K562 (cell line): ENCODE results near the gene CEBPE. TPM values are rescaled to one million over a fixed set of nuclear protein-coding genes. Genes with fewer than 3 reads are reported as not detected.

Source experiments
- ATAC-seq: fragments of 200-7000 bp; cut with Tn5 transposase; 3 replicates; pipeline ENCODE4 v1.9.1; 2020; ENCODE audit warnings: moderate library complexity
- BruUV-seq: library from RNA; stranded (reverse); fragments of 400-500 nt; replicated peaks from 2 replicates; lab custom pipeline; 2021; lab: Mats Ljungman, UMichigan
- CTCF ChIA-PET: fragments of 300-600 bp; formaldehyde crosslinking; extraction: SDS; loops from one replicate; lab custom pipeline; 2021; ENCODE audit warnings: low intra/inter-chr PET ratio; lab: Yijun Ruan, JAX
- POLR2A ChIA-PET: fragments of 300-600, 350-650 bp; sonication (Branson Sonifier 250); formaldehyde crosslinking; extraction: SDS; loops from one replicate; lab custom pipeline; 2021; ENCODE audit warnings: antibody characterized with exemption, inconsistent platforms; lab: Yijun Ruan, JAX
- DNase-seq, 4 experiments: peaks; one replicate each; pipeline versions ENCODE4 v3.0.0 to v3.0.0-alpha.2; 2011 to 2018; ENCODE audit warnings: low spot score in 3 of 4, mixed read lengths in 3 of 4; ENCODE audit errors: extremely low read depth in 1 of 4
- FAIRE-seq: peaks from 2 replicates; lab custom pipeline; 2011; peaks lifted over from hg19 to GRCh38; lab: Jason Lieb, UNC
- H2AFZ ChIP-seq: 2 replicates; pipeline ENCODE4 v1.6.0; 2011; ENCODE audit warnings: low read depth, low read length, control low read depth, inconsistent platforms
- H3K27ac ChIP-seq: fragments of 200-600 bp; 3 replicates; pipeline ENCODE4 v1.8.0; 2011; ENCODE audit warnings: low read depth, mild to moderate bottlenecking, control low read depth, inconsistent platforms, low read length, moderate library complexity, mixed read lengths; ENCODE audit errors: extremely low read depth
- H3K27me3 ChIP-seq, 2 experiments: fragments of 300-600 bp in 1 of 2; 2 replicates in 1 of 2; 3 replicates in 1 of 2; pipeline versions ENCODE4 v1.6.0 to v1.8.0; 2011; ENCODE audit warnings: inconsistent platforms in 2 of 2, low read length in 2 of 2, mild to moderate bottlenecking in 1 of 2, mixed read lengths in 1 of 2, moderate library complexity in 1 of 2; ENCODE audit not compliant: control insufficient read depth in 2 of 2, insufficient read depth in 2 of 2
- H3K36me3 ChIP-seq: fragments of 300-600 bp; 3 replicates; pipeline ENCODE4 v1.8.0; 2011; ENCODE audit warnings: mild to moderate bottlenecking, low read length, inconsistent platforms; ENCODE audit not compliant: control insufficient read depth, insufficient read depth
- H3K4me1 ChIP-seq, 2 experiments: fragments of 200-600 bp in 1 of 2; replicated peaks in 1 of 2; 2 replicates in 1 of 2; 3 replicates in 1 of 2; pipeline versions ENCODE4 v1.5.1 to v1.8.0; 2011; ENCODE audit warnings: inconsistent platforms in 2 of 2, low read length in 2 of 2, mild to moderate bottlenecking in 1 of 2, mixed read lengths in 1 of 2, moderate library complexity in 1 of 2; ENCODE audit not compliant: control insufficient read depth in 2 of 2, insufficient read depth in 2 of 2
- H3K4me2 ChIP-seq: 2 replicates; pipeline ENCODE4 v1.6.1; 2011; ENCODE audit warnings: low read length, control low read depth, inconsistent platforms, mixed read lengths; ENCODE audit not compliant: insufficient read depth
- H3K4me3 ChIP-seq: fragments of 200-600 bp; sonication (generic), shearing (Covaris generic); 2 replicates; pipeline ENCODE4 v1.5.1; 2016; ENCODE audit warnings: control low read depth, inconsistent platforms
- H3K79me2 ChIP-seq: fragments of 200-600 bp; 3 replicates; pipeline ENCODE4 v1.8.0; 2011; ENCODE audit warnings: low read length, inconsistent platforms; ENCODE audit not compliant: control insufficient read depth, insufficient read depth
- H3K9ac ChIP-seq, 2 experiments: 2 replicates each; pipeline versions ENCODE4 v1.6.0 to v1.6.1; 2011; ENCODE audit warnings: low read depth in 2 of 2, low read length in 2 of 2, control low read depth in 1 of 2, inconsistent platforms in 1 of 2, mild to moderate bottlenecking in 1 of 2, mixed read lengths in 1 of 2; ENCODE audit not compliant: insufficient read depth in 1 of 2
- H3K9me1 ChIP-seq: one replicate; pipeline ENCODE4 v1.6.0; 2011; ENCODE audit warnings: inconsistent platforms, mild to moderate bottlenecking, low read length, moderate library complexity; ENCODE audit not compliant: control insufficient read depth, insufficient read depth
- H3K9me3 ChIP-seq: replicated peaks from 2 replicates; pipeline ENCODE4 v1.5.1; 2011; ENCODE audit warnings: low read depth, low read length, inconsistent platforms; ENCODE audit not compliant: control insufficient read depth, insufficient read depth
- H4K20me1 ChIP-seq: replicated peaks from 2 replicates; pipeline ENCODE4 v1.6.1; 2011; ENCODE audit warnings: low read length, inconsistent platforms, mixed read lengths; ENCODE audit not compliant: control insufficient read depth, insufficient read depth
- KDM5B ChIP-seq: fragments of 200-600 bp; sonication (generic); IDR thresholded peaks from 2 replicates; pipeline ENCODE4 v1.6.1; 2012; ENCODE audit warnings: low read depth, mild to moderate bottlenecking, moderate library complexity, low read length, control low read depth, inconsistent platforms; ENCODE audit not compliant: insufficient replicate concordance
- MXI1 ChIP-seq: IDR thresholded peaks from 2 replicates; pipeline ENCODE4 v1.6.1; 2011; ENCODE audit warnings: low read depth, mild to moderate bottlenecking, improper control_type of control experiment, low read length
- RFX7 ChIP-seq: fragments of 250-450 bp; sonication (Bioruptor Pico); IDR thresholded peaks from 2 replicates; pipeline ENCODE4 v1.5.1; 2021; ENCODE audit warnings: mild to moderate bottlenecking
- SMAD1 ChIP-seq: fragments of 150-350 bp; IDR thresholded peaks from 2 replicates; pipeline ENCODE4 v1.6.1; 2014; ENCODE audit warnings: low read length, low read depth; ENCODE audit not compliant: partially characterized antibody
- SNIP1 ChIP-seq: fragments of 450-650 bp; IDR thresholded peaks from 2 replicates; pipeline ENCODE4 v1.7.1; 2017; ENCODE audit warnings: low read depth, mild to moderate bottlenecking
- TCF7 ChIP-seq: sonication (generic); IDR thresholded peaks from 2 replicates; pipeline ENCODE4 v1.6.1; 2016; ENCODE audit warnings: antibody characterized with exemption, borderline replicate concordance
- U2AF2 ChIP-seq: fragments of 200-400 bp; formaldehyde crosslinking; optimal IDR thresholded peaks from 2 replicates; pipeline ENCODE3; 2017; ENCODE audit warnings: low read depth, mild to moderate bottlenecking, low read length
- WGBS: fragments of 100-300 bp; shearing (Covaris generic); methylation state at CpG from one replicate; pipeline ENCODE4 v1.1.6; 2016; ENCODE audit warnings: low coverage, mixed read lengths; ENCODE audit not compliant: insufficient coverage; ENCODE audit errors: missing lambda C conversion rate; 5-methylcytosine and 5-hydroxymethylcytosine counted together
- in situ Hi-C: fragments of 300-500 bp; cut with MboI; formaldehyde crosslinking; loops from 4 replicates; pipeline ENCODE4 v1.15.0; 2018; ENCODE audit warnings: inconsistent platforms, mixed read lengths
- intact Hi-C: fragments of 100-400 bp; cut with micrococcal nuclease; formaldehyde crosslinking; loops from 2 replicates; pipeline ENCODE4 v1.14.2; 2022
- polyA plus RNA-seq, 8 experiments: library from polyadenylated mRNA; depleted of rRNA in 4 of 8; stranded (reverse) in 5 of 8; unstranded in 3 of 8; fragments of >200 nt; fragmentation: Nextera tagmentation in 2 of 8; fragmentation: Illumina TruSeq in 1 of 8; extraction: Ambion mirVana in 2 of 8; extraction: Trizol in 1 of 8; gene quantifications; 2 replicates each; pipeline versions ENCODE4 v1.2.1 to v1.2.3, GENCODE V29; 2011 to 2014; ENCODE audit warnings: inconsistent platforms in 1 of 8, missing spikeins in 1 of 8
- total RNA-seq, 7 experiments: library from RNA; depleted of rRNA in 6 of 7; stranded (reverse); fragments of >200 nt in 6 of 7; fragmentation: Illumina TruSeq in 2 of 7; extraction: Trizol in 2 of 7; gene quantifications; 2 replicates each; pipeline versions ENCODE4 v1.2.1 to v1.2.3, GENCODE V29; 2011 to 2021; ENCODE audit warnings: low replicate concordance in 1 of 7
- TF ChIP-seq, protein P1 (sequence below), 2 experiments: fragments of 450-650 bp in 1 of 2; sonication (generic) in 1 of 2; formaldehyde crosslinking in 1 of 2; IDR thresholded peaks; 2 replicates each; pipeline versions ENCODE4 v1.7.1 to v1.9.0; 2016 to 2022; ENCODE audit warnings: inconsistent platforms in 1 of 2, mild to moderate bottlenecking in 1 of 2, missing genetic modification reagents in 1 of 2
- TF ChIP-seq, protein P2 (sequence below): sonication (generic); formaldehyde crosslinking; IDR thresholded peaks from 2 replicates; pipeline ENCODE4 v1.8.1; 2022; ENCODE audit warnings: missing genetic modification reagents

The CEBPE gene
- total and polyA plus RNA-seq, 9 of the 15 experiments (the other 6 are each of a cell fraction or from before 2014, with no cell fraction given): 0.09 to 0.15 (median 0.13) TPM; not detected in 6

DNA sequence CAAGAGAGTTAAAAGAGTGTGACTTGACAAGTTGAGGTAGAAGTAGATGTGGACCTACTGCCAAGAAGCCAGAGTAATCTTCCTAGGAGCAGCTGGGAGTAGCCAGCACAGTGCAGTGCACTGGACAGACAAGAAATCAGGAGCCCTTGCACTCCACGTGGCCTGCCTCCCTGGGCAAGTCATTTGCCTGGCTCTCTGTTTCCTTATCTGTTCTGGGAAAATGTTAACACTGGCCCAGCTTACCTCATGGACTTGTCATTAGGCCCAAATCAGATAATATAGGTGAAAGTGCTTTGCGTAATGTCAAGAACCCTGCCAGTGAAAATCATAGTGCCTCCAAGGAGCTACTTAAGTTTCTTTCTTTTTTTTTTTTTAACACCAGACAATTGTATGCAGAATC, 45.2 kb upstream of the CEBPE start:
- 0% methylated on average over 2 of the region's 2 CpGs for WGBS
- intact Hi-C loops (no loop called here), in situ Hi-C loops (no loop called here)
- ChIA-PET CTCF (no interaction called here), POLR2A (interaction anchor here (0.9 to 1.8 kb wide), 6 partner anchors 10 to 234 kb away, joined by 3 to 4 read pairs (median 3); no protein-coding TSS in a partner anchor)
- peaks cover 57 to 66% of the 10 kb centered on the region in 2 experiments for H3K4me1 ChIP-seq
- no peaks in the 10 kb centered on the region for H3K27me3 ChIP-seq
- no peaks in the 10 kb centered on the region for H3K9me1 ChIP-seq
- peak overlapping the region; percentile 2; the same call in 1 of the 2 replicates for H3K4me2 ChIP-seq
- no peaks in the 10 kb centered on the region for H4K20me1 ChIP-seq
- ATAC-seq: peak; percentile 54
- peak overlapping the region; percentile 48; the same call in 2 of the 3 replicates for H3K27ac ChIP-seq
- no peaks in the 10 kb centered on the region for H3K9me3 ChIP-seq
- no peak overlapping the region for H3K4me3 ChIP-seq
- BruUV-seq: no TSS peak
- H3K36me3 ChIP-seq: no peaks in the 10 kb centered on the region; the same call in 2 of the 3 replicates
- DNase-seq: peak in 2 of 4 experiments; percentile 67 to 87
- peak; percentile 91 for FAIRE-seq
- H2AFZ ChIP-seq: peak overlapping the region; percentile 27
- peak overlapping the region in 1 of 2 experiments; percentile 2; a peak in 1 of 4 replicates for H3K9ac ChIP-seq
- H3K79me2 ChIP-seq: no peaks in the 10 kb centered on the region
- TF ChIP-seq U2AF2 (no peak), MXI1 (no peak; the same call in 1 of the 2 replicates), TCF7 (no peak), KDM5B (no peak), RFX7 (no peak), SMAD1 (no peak), SNIP1 (no peak)
- TF ChIP-seq, protein P1, sequence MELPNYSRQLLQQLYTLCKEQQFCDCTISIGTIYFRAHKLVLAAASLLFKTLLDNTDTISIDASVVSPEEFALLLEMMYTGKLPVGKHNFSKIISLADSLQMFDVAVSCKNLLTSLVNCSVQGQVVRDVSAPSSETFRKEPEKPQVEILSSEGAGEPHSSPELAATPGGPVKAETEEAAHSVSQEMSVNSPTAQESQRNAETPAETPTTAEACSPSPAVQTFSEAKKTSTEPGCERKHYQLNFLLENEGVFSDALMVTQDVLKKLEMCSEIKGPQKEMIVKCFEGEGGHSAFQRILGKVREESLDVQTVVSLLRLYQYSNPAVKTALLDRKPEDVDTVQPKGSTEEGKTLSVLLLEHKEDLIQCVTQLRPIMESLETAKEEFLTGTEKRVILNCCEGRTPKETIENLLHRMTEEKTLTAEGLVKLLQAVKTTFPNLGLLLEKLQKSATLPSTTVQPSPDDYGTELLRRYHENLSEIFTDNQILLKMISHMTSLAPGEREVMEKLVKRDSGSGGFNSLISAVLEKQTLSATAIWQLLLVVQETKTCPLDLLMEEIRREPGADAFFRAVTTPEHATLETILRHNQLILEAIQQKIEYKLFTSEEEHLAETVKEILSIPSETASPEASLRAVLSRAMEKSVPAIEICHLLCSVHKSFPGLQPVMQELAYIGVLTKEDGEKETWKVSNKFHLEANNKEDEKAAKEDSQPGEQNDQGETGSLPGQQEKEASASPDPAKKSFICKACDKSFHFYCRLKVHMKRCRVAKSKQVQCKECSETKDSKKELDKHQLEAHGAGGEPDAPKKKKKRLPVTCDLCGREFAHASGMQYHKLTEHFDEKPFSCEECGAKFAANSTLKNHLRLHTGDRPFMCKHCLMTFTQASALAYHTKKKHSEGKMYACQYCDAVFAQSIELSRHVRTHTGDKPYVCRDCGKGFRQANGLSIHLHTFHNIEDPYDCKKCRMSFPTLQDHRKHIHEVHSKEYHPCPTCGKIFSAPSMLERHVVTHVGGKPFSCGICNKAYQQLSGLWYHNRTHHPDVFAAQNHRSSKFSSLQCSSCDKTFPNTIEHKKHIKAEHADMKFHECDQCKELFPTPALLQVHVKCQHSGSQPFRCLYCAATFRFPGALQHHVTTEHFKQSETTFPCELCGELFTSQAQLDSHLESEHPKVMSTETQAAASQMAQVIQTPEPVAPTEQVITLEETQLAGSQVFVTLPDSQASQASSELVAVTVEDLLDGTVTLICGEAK (IDR thresholded peaks at IDR 0.05): no peak
- TF ChIP-seq, protein P1 (CRISPR knock-in tag; IDR thresholded peaks at IDR 0.05): no peak
- TF ChIP-seq, protein P2, sequence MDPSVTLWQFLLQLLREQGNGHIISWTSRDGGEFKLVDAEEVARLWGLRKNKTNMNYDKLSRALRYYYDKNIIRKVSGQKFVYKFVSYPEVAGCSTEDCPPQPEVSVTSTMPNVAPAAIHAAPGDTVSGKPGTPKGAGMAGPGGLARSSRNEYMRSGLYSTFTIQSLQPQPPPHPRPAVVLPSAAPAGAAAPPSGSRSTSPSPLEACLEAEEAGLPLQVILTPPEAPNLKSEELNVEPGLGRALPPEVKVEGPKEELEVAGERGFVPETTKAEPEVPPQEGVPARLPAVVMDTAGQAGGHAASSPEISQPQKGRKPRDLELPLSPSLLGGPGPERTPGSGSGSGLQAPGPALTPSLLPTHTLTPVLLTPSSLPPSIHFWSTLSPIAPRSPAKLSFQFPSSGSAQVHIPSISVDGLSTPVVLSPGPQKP (CRISPR knock-in tag): no peak
